DND-41 (cell line): ENCODE measurements around the gene POU6F2.

Source experiments
- ATAC-seq: fragments of 200-7000 bp; cut with Tn5 transposase; 3 replicates; pipeline ENCODE4 v1.9.1; 2021; ENCODE audit warnings: low read depth; ENCODE audit not compliant: insufficient read depth
- DNase-seq: peaks from one replicate; pipeline ENCODE4 v3.0.0-alpha.2; 2020
- H2AFZ ChIP-seq: 2 replicates; pipeline ENCODE4 v1.6.0; 2012; ENCODE audit warnings: low read depth, low read length
- H3K27ac ChIP-seq: 2 replicates; pipeline ENCODE4 v1.5.1; 2012; ENCODE audit warnings: low read length, inconsistent platforms
- H3K27me3 ChIP-seq: fragments of 200-600 bp; sonication (generic); 2 replicates; pipeline ENCODE4 v1.6.0; 2012; ENCODE audit warnings: low read length, mild to moderate bottlenecking, inconsistent platforms; ENCODE audit not compliant: insufficient read depth, poor library complexity
- H3K36me3 ChIP-seq: 2 replicates; pipeline ENCODE4 v1.5.1; 2012; ENCODE audit warnings: low read length, inconsistent platforms; ENCODE audit not compliant: insufficient read depth
- H3K4me1 ChIP-seq: 2 replicates; pipeline ENCODE4 v1.5.1; 2012; ENCODE audit warnings: mild to moderate bottlenecking, low read length; ENCODE audit not compliant: insufficient read depth
- H3K4me2 ChIP-seq: 2 replicates; pipeline ENCODE4 v1.6.0; 2012; ENCODE audit warnings: mild to moderate bottlenecking, moderate library complexity, low read length, inconsistent platforms; ENCODE audit not compliant: insufficient read depth
- H3K4me3 ChIP-seq, 2 experiments: fragments of 200-600 bp in 1 of 2; shearing (Covaris generic) in 1 of 2; 2 replicates each; pipeline ENCODE4 v1.5.1; 2012 to 2016; ENCODE audit warnings: inconsistent platforms in 2 of 2, low read length in 2 of 2, mild to moderate bottlenecking in 2 of 2, low read depth in 1 of 2, moderate library complexity in 1 of 2
- H3K79me2 ChIP-seq: 2 replicates; pipeline ENCODE4 v1.6.0; 2012; ENCODE audit warnings: low read length, inconsistent platforms; ENCODE audit not compliant: insufficient read depth
- H3K9ac ChIP-seq: 2 replicates; pipeline ENCODE4 v1.6.0; 2012; ENCODE audit warnings: low read depth, mild to moderate bottlenecking, inconsistent platforms, low read length, moderate library complexity
- H3K9me3 ChIP-seq: 2 replicates; pipeline ENCODE4 v1.5.1; 2012; ENCODE audit warnings: low read length, moderate library complexity, mild to moderate bottlenecking, inconsistent platforms; ENCODE audit not compliant: insufficient read depth, severe bottlenecking
- H4K20me1 ChIP-seq: 2 replicates; pipeline ENCODE4 v1.6.0; 2012; ENCODE audit warnings: low read length; ENCODE audit not compliant: insufficient read depth
- EZH2 ChIP-seq: IDR thresholded peaks from 3 replicates; pipeline ENCODE4 v1.6.1; 2012; ENCODE audit warnings: borderline replicate concordance, low read depth, mild to moderate bottlenecking, moderate library complexity, low read length, inconsistent platforms; ENCODE audit not compliant: severe bottlenecking
- TF ChIP-seq, protein P1 (sequence below): IDR thresholded peaks from 2 replicates; pipeline ENCODE4 v1.5.1; 2012; ENCODE audit warnings: borderline replicate concordance, low read length, moderate library complexity, mild to moderate bottlenecking; ENCODE audit not compliant: poor library complexity, severe bottlenecking; ENCODE audit errors: extremely low read depth

POU6F2 gene

DNA sequence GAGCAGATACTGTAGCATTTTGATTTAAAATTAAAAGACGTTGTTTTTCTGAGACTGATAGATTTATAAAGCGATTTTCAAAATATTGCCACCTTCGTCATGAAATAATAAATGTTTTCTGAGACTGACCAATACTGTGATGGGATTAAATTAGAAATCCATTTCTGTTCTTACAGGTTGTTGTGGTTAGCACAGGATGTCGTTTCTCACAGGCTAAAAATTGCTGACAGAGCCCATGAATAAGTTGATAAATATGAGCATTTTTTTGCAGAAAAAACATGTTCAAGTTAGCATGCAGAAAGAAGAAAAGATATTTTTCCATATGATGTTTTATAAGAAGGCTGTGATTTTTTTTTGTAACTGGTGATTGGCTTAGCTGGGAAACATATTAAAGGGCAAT is 66.8 kb downstream of the POU6F2 start:
- no peak overlapping the region for H3K4me3 ChIP-seq
- DNase-seq (no peak), ATAC-seq (no peak)
- no peaks in the 10 kb centered on the region for H3K27me3 ChIP-seq
- H3K9ac ChIP-seq = no peak overlapping the region
- no peak overlapping the region for H3K27ac ChIP-seq
- H3K36me3 ChIP-seq = no peaks in the 10 kb centered on the region
- TF ChIP-seq EZH2 = no peak
- TF ChIP-seq, protein P1, sequence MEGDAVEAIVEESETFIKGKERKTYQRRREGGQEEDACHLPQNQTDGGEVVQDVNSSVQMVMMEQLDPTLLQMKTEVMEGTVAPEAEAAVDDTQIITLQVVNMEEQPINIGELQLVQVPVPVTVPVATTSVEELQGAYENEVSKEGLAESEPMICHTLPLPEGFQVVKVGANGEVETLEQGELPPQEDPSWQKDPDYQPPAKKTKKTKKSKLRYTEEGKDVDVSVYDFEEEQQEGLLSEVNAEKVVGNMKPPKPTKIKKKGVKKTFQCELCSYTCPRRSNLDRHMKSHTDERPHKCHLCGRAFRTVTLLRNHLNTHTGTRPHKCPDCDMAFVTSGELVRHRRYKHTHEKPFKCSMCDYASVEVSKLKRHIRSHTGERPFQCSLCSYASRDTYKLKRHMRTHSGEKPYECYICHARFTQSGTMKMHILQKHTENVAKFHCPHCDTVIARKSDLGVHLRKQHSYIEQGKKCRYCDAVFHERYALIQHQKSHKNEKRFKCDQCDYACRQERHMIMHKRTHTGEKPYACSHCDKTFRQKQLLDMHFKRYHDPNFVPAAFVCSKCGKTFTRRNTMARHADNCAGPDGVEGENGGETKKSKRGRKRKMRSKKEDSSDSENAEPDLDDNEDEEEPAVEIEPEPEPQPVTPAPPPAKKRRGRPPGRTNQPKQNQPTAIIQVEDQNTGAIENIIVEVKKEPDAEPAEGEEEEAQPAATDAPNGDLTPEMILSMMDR = no peak
- H3K79me2 ChIP-seq = no peaks in the 10 kb centered on the region
- H3K9me3 ChIP-seq = no peaks in the 10 kb centered on the region
- H3K4me1 ChIP-seq = no peaks in the 10 kb centered on the region
- no peaks in the 10 kb centered on the region for H4K20me1 ChIP-seq
- H3K4me2 ChIP-seq = no peak overlapping the region
- H2AFZ ChIP-seq = no peak overlapping the region

- H2AFZ ChIP-seq = no peak overlapping the region
Observed at GRCh38 chr7:39045231-39045630, 67.5 kb downstream of the POU6F2 start.

DNA sequence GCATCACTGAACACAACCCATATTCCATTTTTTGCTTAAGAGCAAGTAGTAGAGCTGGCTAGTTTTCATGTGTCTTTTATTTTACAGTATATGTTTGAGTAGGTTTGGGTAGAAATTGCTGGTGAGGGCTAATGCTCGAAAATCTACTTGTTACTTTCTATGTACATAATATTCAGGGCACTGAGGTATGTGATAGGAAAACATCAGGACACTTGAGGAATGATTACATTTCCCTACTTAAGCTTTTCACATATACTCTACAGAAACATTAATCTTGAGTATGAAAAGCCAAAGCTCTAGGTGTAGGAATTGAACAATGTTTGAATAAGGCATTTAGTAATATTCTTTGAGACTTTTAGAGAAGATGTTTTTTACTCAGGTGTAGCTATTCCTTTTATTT is 73.6 kb downstream of the POU6F2 start:
- no peaks in the 10 kb centered on the region for H3K36me3 ChIP-seq
- no peak overlapping the region for H3K9ac ChIP-seq
- peaks cover 3% of the 10 kb centered on the region for H3K27me3 ChIP-seq
- H3K4me2 ChIP-seq = no peak overlapping the region
- TF ChIP-seq, protein P1 = no peak
- no peak for TF ChIP-seq EZH2
- no peaks in the 10 kb centered on the region for H3K9me3 ChIP-seq
- no peaks in the 10 kb centered on the region for H3K79me2 ChIP-seq
- no peak overlapping the region for H3K27ac ChIP-seq
- ATAC-seq = no peak
- no peak overlapping the region for H2AFZ ChIP-seq
- DNase-seq = no peak
- H3K4me1 ChIP-seq = no peaks in the 10 kb centered on the region
- H3K4me3 ChIP-seq = no peak overlapping the region
- no peaks in the 10 kb centered on the region for H4K20me1 ChIP-seq

More at GRCh38 chr7:39045231-39045630, 67.5 kb downstream of the POU6F2 start:
- H3K4me3 ChIP-seq = no peak overlapping the region
- no peak overlapping the region for H3K9ac ChIP-seq
- TF ChIP-seq, protein P1 = no peak
- TF ChIP-seq EZH2 = no peak
- no peak overlapping the region for H3K27ac ChIP-seq
- no peaks in the 10 kb centered on the region for H3K9me3 ChIP-seq
- no peaks in the 10 kb centered on the region for H4K20me1 ChIP-seq
- ATAC-seq = no peak
- no peak for DNase-seq
- no peaks in the 10 kb centered on the region for H3K4me1 ChIP-seq
- H3K79me2 ChIP-seq = no peaks in the 10 kb centered on the region
- no peaks in the 10 kb centered on the region for H3K36me3 ChIP-seq
- no peak overlapping the region for H3K4me2 ChIP-seq
- no peaks in the 10 kb centered on the region for H3K27me3 ChIP-seq

DNA sequence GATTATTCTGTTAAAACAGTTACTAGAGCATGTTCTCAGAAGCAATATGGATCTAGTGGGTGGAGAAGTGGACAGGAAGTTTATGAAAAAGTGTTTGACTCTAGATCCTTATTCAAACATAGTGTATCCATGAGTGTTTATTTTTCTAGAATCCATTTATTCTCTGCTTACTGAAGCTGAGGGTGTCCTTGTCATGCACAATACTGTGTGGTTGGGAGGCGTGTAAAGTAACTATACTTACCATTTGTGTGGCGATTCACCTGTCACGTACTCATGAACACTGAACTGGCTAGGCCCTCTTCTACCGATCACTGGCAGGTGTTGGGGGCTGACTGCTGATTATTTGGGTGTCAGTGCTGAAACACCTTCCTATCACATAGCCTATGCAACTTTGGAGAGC is 74.0 kb downstream of the POU6F2 start:
- no peak overlapping the region for H3K4me2 ChIP-seq
- no peaks in the 10 kb centered on the region for H3K9me3 ChIP-seq
- TF ChIP-seq, protein P1 = no peak
- H3K27ac ChIP-seq = no peak overlapping the region
- no peaks in the 10 kb centered on the region for H4K20me1 ChIP-seq
- H3K4me3 ChIP-seq = no peak overlapping the region
- no peak overlapping the region for H3K9ac ChIP-seq
- H3K4me1 ChIP-seq = no peaks in the 10 kb centered on the region
- no peak overlapping the region for H2AFZ ChIP-seq
- H3K36me3 ChIP-seq = no peaks in the 10 kb centered on the region
- no peaks in the 10 kb centered on the region for H3K79me2 ChIP-seq
- DNase-seq = no peak
- H3K27me3 ChIP-seq = peaks cover 3% of the 10 kb centered on the region
- ATAC-seq = no peak
